ENCODE results near the gene KRT81.
"Not testable (repeated sequence)": the region's sequence is repeated elsewhere in the genome, so short reads cannot be mapped to it uniquely, and the experiment has no call there.

The KRT81 gene

GRCh38 chr12:52316701-52317100, 25.4 kb upstream of the KRT81 start:
- Histone ChIP-seq H3K9me2 (ENCODE audit: low read depth, low read length) (no peaks in the 10 kb centered on the region), H3K9me3 (ENCODE audit: low read length) (no peaks in the 10 kb centered on the region), H3K27ac (ENCODE audit: low read depth, low read length, poor library complexity, severe bottlenecking) (no peak overlapping the region), H3K79me2 (ENCODE audit: insufficient read depth, low read length) (no peaks in the 10 kb centered on the region), H3K9ac (ENCODE audit: low read length) (no peak overlapping the region), H3K4me1 (ENCODE audit: insufficient read depth, low read length, severe bottlenecking) (no peaks in the 10 kb centered on the region), H3K4me3 (ENCODE audit: low read depth, low read length, poor library complexity, severe bottlenecking) (no peak overlapping the region), H3K4me2 (ENCODE audit: low read length) (no peak overlapping the region), H2AFZ (ENCODE audit: low read length) (no peak overlapping the region), H3K36me3 (ENCODE audit: insufficient read depth, low read length) (no peaks in the 10 kb centered on the region), H3F3A (ENCODE audit: insufficient read depth, low read length) (no peaks in the 10 kb centered on the region), H3K27me3 (ENCODE audit: insufficient read depth, low read length) (peaks cover 15% of the 10 kb centered on the region; the same call in 1 of the 2 replicates), H4K20me1 (ENCODE audit: insufficient read depth, low read length) (no peaks in the 10 kb centered on the region)
- TF ChIP-seq CTCF (IDR thresholded peaks at IDR 0.05; ENCODE audit: low read length) = no peak
- TF ChIP-seq EZH2 (IDR thresholded peaks at IDR 0.05; ENCODE audit: borderline replicate concordance, low read length) = no peak

- no peak for TF ChIP-seq CTCF (IDR thresholded peaks at IDR 0.05; ENCODE audit: low read length)
- TF ChIP-seq EZH2 (IDR thresholded peaks at IDR 0.05; ENCODE audit: borderline replicate concordance, low read length) = no peak
- H3K9ac ChIP-seq (ENCODE audit: low read length) = no peak overlapping the region
Observed at GRCh38 chr12:52316290-52316689, 25.0 kb upstream of the KRT81 start.

GRCh38 chr12:52315721-52316120, 24.4 kb upstream of the KRT81 start:
- H3K4me3 ChIP-seq (ENCODE audit: low read depth, low read length, poor library complexity, severe bottlenecking); H3K79me2 ChIP-seq (ENCODE audit: insufficient read depth, low read length); H3K4me1 ChIP-seq (ENCODE audit: insufficient read depth, low read length, severe bottlenecking); H3K27ac ChIP-seq (ENCODE audit: low read depth, low read length, poor library complexity, severe bottlenecking); H2AFZ ChIP-seq (ENCODE audit: low read length); H3K9me3 ChIP-seq (ENCODE audit: low read length); H3K36me3 ChIP-seq (ENCODE audit: insufficient read depth, low read length); H3K9ac ChIP-seq (ENCODE audit: low read length); H3K9me2 ChIP-seq (ENCODE audit: low read depth, low read length); H3F3A ChIP-seq (ENCODE audit: insufficient read depth, low read length); H3K4me2 ChIP-seq (ENCODE audit: low read length); H4K20me1 ChIP-seq (ENCODE audit: insufficient read depth, low read length): not testable (repeated sequence)
- H3K27me3 ChIP-seq (ENCODE audit: insufficient read depth, low read length) = peaks cover 11% of the 10 kb centered on the region; the same call in 1 of the 2 replicates
- TF ChIP-seq CTCF (IDR thresholded peaks at IDR 0.05; ENCODE audit: low read length) = peak; percentile 52

More at GRCh38 chr12:52316290-52316689, 25.0 kb upstream of the KRT81 start:
- no peaks in the 10 kb centered on the region for H3K9me2 ChIP-seq (ENCODE audit: low read depth, low read length)
- no peak overlapping the region for H3K27ac ChIP-seq (ENCODE audit: low read depth, low read length, poor library complexity, severe bottlenecking)
- no peak overlapping the region for H3K4me2 ChIP-seq (ENCODE audit: low read length)
- no peaks in the 10 kb centered on the region for H3K4me1 ChIP-seq (ENCODE audit: insufficient read depth, low read length, severe bottlenecking)
- H3K27me3 ChIP-seq (ENCODE audit: insufficient read depth, low read length) = peaks cover 12% of the 10 kb centered on the region; the same call in 1 of the 2 replicates
- H4K20me1 ChIP-seq (ENCODE audit: insufficient read depth, low read length) = no peaks in the 10 kb centered on the region
- no peak overlapping the region for H2AFZ ChIP-seq (ENCODE audit: low read length)
- H3F3A ChIP-seq (ENCODE audit: insufficient read depth, low read length) = no peaks in the 10 kb centered on the region
- no peaks in the 10 kb centered on the region for H3K79me2 ChIP-seq (ENCODE audit: insufficient read depth, low read length)
- H3K4me3 ChIP-seq (ENCODE audit: low read depth, low read length, poor library complexity, severe bottlenecking) = no peak overlapping the region
- no peaks in the 10 kb centered on the region for H3K36me3 ChIP-seq (ENCODE audit: insufficient read depth, low read length)
- H3K9me3 ChIP-seq (ENCODE audit: low read length) = no peaks in the 10 kb centered on the region

All from OCI-LY1 (cell line).